OCI-LY3 (cell line): ENCODE data around the gene GPR142.

Experiments used
- H2AFZ ChIP-seq: fragments of 200-600, 300-600 bp; shearing (Covaris generic); 2 replicates; pipeline ENCODE4 v1.6.0; 2014; ENCODE audit warnings: antibody characterized with exemption, low read depth, low read length
- H3K27ac ChIP-seq: fragments of 200-600, 300-600 bp; sonication (generic); 2 replicates; pipeline ENCODE4 v1.5.1; 2014; ENCODE audit warnings: mild to moderate bottlenecking, low read length, moderate library complexity, mixed read lengths
- H3K27me3 ChIP-seq: fragments of 200-600, 300-600 bp; sonication (generic); 2 replicates; pipeline ENCODE4 v1.6.1; 2014; ENCODE audit warnings: low read depth, low read length, mixed read lengths
- H3K36me3 ChIP-seq: fragments of 200-600, 300-600 bp; sonication (generic); replicated peaks from 2 replicates; pipeline ENCODE3; 2014; ENCODE audit warnings: low read depth, low read length, mixed read lengths
- H3K4me1 ChIP-seq: fragments of 300-600, 200-600 bp; sonication (generic); 2 replicates; pipeline ENCODE4 v1.6.1; 2014; ENCODE audit warnings: low read length, mixed read lengths
- H3K4me2 ChIP-seq: fragments of 200-600, 300-600 bp; sonication (generic); 2 replicates; pipeline ENCODE4 v1.6.1; 2014; ENCODE audit warnings: low read length, mixed read lengths
- H3K4me3 ChIP-seq: fragments of 300-600, 200-600 bp; sonication (generic); 2 replicates; pipeline ENCODE4 v1.5.1; 2014; ENCODE audit warnings: antibody characterized with exemption, mild to moderate bottlenecking, low read length, moderate library complexity
- H3K79me2 ChIP-seq: fragments of 300-600, 200-600 bp; shearing (Covaris generic); 2 replicates; pipeline ENCODE4 v1.6.1; 2014; ENCODE audit warnings: mild to moderate bottlenecking, low read length, mixed read lengths
- H3K9ac ChIP-seq: fragments of 300-600, 200-600 bp; shearing (Covaris generic); 2 replicates; pipeline ENCODE4 v1.6.0; 2014; ENCODE audit warnings: mild to moderate bottlenecking, low read length, moderate library complexity
- H3K9me3 ChIP-seq: fragments of 200-600, 300-600 bp; shearing (Covaris generic); 2 replicates; pipeline ENCODE4 v1.6.1; 2014; ENCODE audit warnings: low read length, mixed read lengths; ENCODE audit not compliant: insufficient read depth
- H4K20me1 ChIP-seq: fragments of 200-600, 300-600 bp; sonication (generic); 2 replicates; pipeline ENCODE4 v1.6.1; 2016; ENCODE audit warnings: low read length, mixed read lengths; ENCODE audit not compliant: insufficient read depth
- EZH2phosphoT487 ChIP-seq: fragments of 200-600 bp; shearing (Covaris generic); IDR thresholded peaks from 2 replicates; pipeline ENCODE4 v1.6.1; 2018; ENCODE audit warnings: antibody characterized with exemption, mixed run types, low read depth
- TF ChIP-seq, protein P1 (sequence below): fragments of 200-600, 300-600 bp; sonication (generic); IDR thresholded peaks from 2 replicates; pipeline ENCODE4 v1.5.1; 2014; ENCODE audit warnings: antibody characterized with exemption, low read length, low read depth

GPR142 gene

DNA sequence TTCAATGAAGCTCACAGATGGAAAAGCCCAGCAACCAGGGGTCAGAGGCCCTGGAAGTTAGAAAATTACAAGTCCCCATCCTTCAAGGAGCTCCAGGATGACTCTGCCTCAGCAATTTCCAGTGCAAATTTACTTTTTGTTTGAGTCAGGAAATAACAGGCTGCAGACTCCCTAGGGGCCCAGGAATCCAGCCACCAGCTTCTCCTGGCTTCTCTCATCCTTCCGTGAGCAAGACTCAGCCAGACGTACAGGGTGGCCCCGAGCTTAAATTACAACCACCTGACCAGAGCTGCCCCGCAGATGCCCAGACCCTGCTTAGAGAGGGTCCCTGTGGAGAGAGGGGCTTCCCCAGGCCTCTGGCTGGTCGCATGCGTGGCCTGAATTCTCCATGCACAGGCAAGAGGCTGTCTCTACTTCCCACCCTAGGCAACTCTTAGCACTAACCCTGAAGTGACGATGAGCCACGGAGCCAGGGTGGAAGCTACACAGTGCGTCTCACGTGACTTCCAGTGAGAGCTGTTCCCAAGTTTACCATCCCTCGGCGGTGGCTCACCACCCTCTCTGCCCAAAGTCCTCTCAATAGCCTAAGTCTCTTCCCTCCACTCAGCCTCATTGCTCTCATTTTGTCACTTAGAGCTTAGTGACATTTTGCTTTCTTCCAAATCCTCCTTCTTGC lies 27.1 kb downstream of the GPR142 start:
- H3K4me1 ChIP-seq: no peaks in the 10 kb centered on the region
- H3K4me2 ChIP-seq: no peak overlapping the region
- H3K36me3 ChIP-seq: no peaks in the 10 kb centered on the region
- no peak overlapping the region for H3K9ac ChIP-seq
- no peak for TF ChIP-seq EZH2phosphoT487
- TF ChIP-seq, protein P1, sequence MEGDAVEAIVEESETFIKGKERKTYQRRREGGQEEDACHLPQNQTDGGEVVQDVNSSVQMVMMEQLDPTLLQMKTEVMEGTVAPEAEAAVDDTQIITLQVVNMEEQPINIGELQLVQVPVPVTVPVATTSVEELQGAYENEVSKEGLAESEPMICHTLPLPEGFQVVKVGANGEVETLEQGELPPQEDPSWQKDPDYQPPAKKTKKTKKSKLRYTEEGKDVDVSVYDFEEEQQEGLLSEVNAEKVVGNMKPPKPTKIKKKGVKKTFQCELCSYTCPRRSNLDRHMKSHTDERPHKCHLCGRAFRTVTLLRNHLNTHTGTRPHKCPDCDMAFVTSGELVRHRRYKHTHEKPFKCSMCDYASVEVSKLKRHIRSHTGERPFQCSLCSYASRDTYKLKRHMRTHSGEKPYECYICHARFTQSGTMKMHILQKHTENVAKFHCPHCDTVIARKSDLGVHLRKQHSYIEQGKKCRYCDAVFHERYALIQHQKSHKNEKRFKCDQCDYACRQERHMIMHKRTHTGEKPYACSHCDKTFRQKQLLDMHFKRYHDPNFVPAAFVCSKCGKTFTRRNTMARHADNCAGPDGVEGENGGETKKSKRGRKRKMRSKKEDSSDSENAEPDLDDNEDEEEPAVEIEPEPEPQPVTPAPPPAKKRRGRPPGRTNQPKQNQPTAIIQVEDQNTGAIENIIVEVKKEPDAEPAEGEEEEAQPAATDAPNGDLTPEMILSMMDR: no peak
- H3K79me2 ChIP-seq: no peaks in the 10 kb centered on the region
- no peak overlapping the region for H3K27ac ChIP-seq
- H4K20me1 ChIP-seq: no peaks in the 10 kb centered on the region
- no peak overlapping the region for H3K4me3 ChIP-seq
- no peak overlapping the region for H2AFZ ChIP-seq
- peaks cover 6% of the 10 kb centered on the region; the same call in 1 of the 2 replicates for H3K27me3 ChIP-seq
- H3K9me3 ChIP-seq: no peaks in the 10 kb centered on the region

DNA sequence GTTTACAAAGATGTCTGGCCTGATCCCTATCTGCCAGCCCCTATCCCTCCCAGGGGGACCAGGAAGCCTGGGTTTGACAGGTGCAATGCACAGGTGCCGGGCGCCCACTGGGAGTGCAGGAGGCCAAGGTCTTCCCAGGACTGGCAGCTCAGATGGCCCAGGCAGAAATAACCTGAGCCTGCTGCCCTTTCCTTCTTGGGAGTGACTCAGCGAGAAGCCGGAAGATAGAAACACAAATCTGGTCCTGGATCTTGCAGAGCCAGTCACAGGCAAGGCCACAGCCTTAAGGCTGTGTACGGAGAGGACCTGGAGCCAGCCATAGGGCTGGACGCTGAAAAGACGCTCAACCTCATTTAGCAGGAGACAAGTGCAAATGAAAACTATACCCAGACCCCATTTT lies 27.7 kb downstream of the GPR142 start:
- no peaks in the 10 kb centered on the region for H3K36me3 ChIP-seq
- H3K27ac ChIP-seq: no peak overlapping the region
- no peaks in the 10 kb centered on the region for H3K9me3 ChIP-seq
- no peak overlapping the region for H3K4me2 ChIP-seq
- no peak for TF ChIP-seq EZH2phosphoT487
- TF ChIP-seq, protein P1: no peak
- H3K9ac ChIP-seq: no peak overlapping the region
- no peaks in the 10 kb centered on the region for H3K4me1 ChIP-seq
- H3K27me3 ChIP-seq: peaks cover 6% of the 10 kb centered on the region; the same call in 1 of the 2 replicates
- H2AFZ ChIP-seq: no peak overlapping the region
- no peak overlapping the region for H3K4me3 ChIP-seq
- H3K79me2 ChIP-seq: no peaks in the 10 kb centered on the region
- H4K20me1 ChIP-seq: no peaks in the 10 kb centered on the region

DNA sequence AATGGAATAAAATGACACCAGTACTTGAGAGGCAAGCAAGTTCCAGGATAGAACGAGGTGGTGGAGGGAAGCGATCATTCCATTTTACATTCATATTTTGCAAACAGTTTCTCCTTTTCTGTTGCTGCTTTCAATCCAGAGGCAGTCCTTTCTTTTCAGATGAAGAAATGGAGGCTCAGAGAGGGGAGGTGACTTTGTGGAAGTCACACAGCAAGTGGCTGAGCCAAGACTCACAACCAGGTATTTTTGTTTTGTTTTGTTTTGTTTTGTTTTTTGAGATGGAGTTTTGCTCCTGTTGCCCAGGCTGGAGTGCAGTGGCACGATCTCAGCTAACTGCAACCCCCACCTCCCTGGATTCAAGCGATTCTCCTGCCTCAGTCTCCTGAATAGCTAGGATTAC lies 29.3 kb downstream of the GPR142 start:
- TF ChIP-seq, protein P1: no peak
- TF ChIP-seq EZH2phosphoT487: no peak
- H2AFZ ChIP-seq: no peak overlapping the region

DNA sequence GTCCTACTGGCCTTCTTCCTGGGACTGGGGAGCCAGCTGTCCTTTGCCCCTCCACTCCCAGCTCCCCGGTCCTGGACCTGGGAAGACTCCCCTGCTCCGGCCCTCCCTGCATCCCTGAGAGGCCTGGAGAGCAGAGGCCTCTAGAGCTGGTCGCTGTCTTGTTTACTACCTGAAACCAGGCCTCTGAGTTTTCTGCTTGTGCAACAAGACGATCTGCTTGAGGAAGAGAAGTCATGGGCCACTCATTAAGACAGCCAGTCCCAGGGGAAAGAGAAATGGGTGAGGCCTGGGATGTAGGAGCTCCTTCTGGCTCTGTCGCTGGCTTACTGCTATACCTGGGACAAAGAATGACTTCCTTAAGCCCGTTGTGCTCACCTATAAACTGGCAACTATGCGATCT lies 34.7 kb downstream of the GPR142 start:
- H3K4me1 ChIP-seq: no peaks in the 10 kb centered on the region
- H4K20me1 ChIP-seq: no peaks in the 10 kb centered on the region
- no peaks in the 10 kb centered on the region for H3K9me3 ChIP-seq
- H3K4me3 ChIP-seq: no peak overlapping the region
- no peak overlapping the region for H2AFZ ChIP-seq
- H3K27me3 ChIP-seq: peaks cover 9% of the 10 kb centered on the region
- H3K36me3 ChIP-seq: no peaks in the 10 kb centered on the region
- TF ChIP-seq, protein P1: no peak
- no peak for TF ChIP-seq EZH2phosphoT487
- no peaks in the 10 kb centered on the region for H3K79me2 ChIP-seq
- no peak overlapping the region for H3K9ac ChIP-seq
- no peak overlapping the region for H3K27ac ChIP-seq
- H3K4me2 ChIP-seq: no peak overlapping the region

More for the DNA sequence above, 29.3 kb downstream of the GPR142 start:
- Histone ChIP-seq H3K9ac (no peak overlapping the region), H4K20me1 (no peaks in the 10 kb centered on the region), H3K36me3 (no peaks in the 10 kb centered on the region), H3K4me1 (no peaks in the 10 kb centered on the region), H3K9me3 (no peaks in the 10 kb centered on the region), H3K27me3 (peaks cover 6% of the 10 kb centered on the region; the same call in 1 of the 2 replicates), H3K4me2 (no peak overlapping the region), H3K79me2 (no peaks in the 10 kb centered on the region), H3K4me3 (no peak overlapping the region), H3K27ac (no peak overlapping the region)
